ENCODE measurements around the gene UST.
"Not testable (repeated sequence)": the region's sequence is repeated elsewhere in the genome, so short reads cannot be mapped to it uniquely, and the experiment has no call there.

Gene UST

GRCh38 chr6:148765898-148766808 is 19.3 kb downstream of the UST start:
- no peak for DNase-seq (ENCODE audit: low read depth)

DNA sequence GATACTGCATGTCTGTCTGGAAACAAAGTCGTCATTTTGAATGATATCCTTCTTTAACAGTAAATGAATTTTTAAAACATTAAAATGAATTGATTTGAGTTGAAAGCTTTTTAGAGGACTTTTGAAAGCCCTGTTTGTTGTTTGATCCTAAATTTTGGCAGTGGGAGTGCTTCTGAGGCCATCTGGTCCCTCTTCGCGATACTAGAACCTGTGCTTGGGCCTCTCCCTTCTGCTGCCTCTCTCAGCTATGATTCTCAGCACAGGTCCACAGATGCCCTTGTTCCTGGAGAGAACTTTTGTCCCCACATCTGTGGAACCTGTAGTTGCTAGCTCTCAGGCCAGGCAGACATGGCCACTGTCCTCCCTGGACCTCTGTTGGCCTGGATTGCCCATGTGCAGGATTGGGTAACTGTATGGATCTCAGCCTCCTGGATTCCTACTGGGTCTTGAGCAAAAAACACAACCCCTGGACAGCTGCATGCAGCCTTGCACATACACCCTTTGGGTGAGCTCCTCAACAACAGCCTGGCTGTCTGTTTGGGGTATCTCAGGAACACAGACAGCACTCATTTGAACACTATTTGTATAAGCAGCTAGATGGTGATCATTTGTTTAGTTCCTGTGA is 21.9 kb downstream of the UST start:
- DNase-seq (ENCODE audit: low read depth): no peak

- DNase-seq (ENCODE audit: low read depth): no peak
Observed at GRCh38 chr6:148769304-148769968, 22.6 kb downstream of the UST start.

DNA sequence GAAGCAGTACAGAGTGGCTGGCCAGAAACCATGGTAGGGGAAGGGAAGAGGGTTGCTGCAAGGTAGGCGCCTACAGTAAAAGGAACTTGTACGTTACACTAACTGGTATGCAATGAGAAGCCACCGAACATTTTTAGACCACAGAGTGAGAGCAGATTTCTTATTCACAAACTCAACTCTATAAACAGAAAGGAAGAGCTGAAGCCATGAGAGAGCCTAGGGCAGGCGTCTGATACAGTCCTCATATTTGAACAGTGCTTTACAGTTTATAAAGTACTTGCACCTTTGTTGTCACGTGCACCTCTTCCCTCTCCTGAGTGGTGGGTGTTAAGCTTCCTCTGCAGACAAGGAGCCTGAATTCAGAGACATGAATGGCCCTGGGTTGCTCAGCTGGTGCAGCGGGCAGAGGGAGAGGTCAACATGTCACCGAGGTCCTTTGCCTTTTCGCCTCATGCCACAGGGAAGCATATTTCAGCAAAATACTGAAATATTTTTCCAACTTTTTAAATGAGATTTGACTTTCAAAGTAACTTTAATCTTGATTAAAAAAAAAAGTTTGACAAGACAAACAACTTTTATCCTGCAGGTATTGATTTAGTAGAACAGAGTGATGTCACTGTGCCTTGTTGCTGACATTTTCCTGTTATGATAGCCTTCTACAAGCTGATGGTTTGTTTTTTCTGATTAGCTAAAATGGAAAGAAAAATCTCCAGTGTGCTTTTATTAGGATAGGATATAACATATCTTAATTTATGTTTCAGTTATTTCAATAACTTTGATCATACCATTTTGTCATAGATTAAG is 23.8 kb downstream of the UST start:
- no peak for DNase-seq (ENCODE audit: low read depth)

GRCh38 chr6:148771212-148771601 is 24.4 kb downstream of the UST start:
- DNase-seq (ENCODE audit: low read depth): no peak

GRCh38 chr6:148771896-148772554 is 25.2 kb downstream of the UST start:
- DNase-seq (ENCODE audit: low read depth): no peak

- no peak for DNase-seq (ENCODE audit: low read depth)
Observed at GRCh38 chr6:148775161-148775560, 28.3 kb downstream of the UST start.

DNA sequence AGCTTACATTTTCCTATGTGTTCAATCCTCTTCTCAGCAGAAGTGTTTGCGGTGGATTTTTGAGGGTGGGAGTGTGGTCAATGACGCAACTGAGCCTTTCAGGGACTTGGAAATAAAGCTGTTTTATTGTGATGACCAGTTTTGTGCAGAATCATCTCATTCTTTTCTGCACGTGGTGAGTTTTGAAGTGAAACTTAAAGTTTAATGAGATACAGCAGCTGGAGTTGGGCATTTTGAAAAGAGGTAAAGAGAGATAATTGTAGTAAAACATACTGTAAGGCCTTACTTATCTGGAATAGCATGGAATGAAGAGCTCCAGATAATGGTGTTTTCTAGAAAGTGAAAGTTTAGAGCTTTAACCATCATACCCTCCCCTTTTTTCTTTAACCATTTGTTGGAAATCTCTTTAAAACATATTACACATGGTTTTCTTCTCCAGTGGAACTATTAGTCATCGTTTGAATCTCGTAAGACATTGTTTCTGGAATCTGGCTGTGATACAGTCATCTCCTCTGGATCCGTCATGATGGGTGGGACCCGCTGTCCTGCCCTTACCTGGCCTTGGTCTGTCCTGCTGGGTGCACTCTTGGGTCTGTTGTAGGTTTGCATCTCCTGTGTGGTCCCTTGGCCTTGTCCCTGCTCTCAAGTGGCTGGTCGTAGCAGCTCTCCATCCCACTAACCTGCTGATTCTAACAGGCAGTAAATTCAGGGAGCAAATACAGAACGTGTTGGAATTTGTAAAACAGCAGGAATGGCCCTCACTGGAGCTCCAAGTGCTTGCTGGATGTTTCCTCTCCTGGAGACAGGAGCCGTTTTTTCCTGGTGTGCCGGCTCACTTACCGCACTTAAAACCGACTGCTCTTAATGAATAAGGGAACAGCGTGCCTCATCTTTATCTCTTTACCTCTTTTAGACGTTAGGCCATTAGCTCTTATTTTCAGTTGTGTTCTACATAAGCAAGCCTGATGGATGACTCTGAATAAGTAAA is 29.8 kb downstream of the UST start:
- DNase-seq (ENCODE audit: low read depth): no peak

- DNase-seq (ENCODE audit: low read depth): no peak
Observed at GRCh38 chr6:148779142-148779562, 32.3 kb downstream of the UST start.

GRCh38 chr6:148780423-148780822 is 33.6 kb downstream of the UST start:
- DNase-seq (ENCODE audit: low read depth): not testable (repeated sequence)

DNA sequence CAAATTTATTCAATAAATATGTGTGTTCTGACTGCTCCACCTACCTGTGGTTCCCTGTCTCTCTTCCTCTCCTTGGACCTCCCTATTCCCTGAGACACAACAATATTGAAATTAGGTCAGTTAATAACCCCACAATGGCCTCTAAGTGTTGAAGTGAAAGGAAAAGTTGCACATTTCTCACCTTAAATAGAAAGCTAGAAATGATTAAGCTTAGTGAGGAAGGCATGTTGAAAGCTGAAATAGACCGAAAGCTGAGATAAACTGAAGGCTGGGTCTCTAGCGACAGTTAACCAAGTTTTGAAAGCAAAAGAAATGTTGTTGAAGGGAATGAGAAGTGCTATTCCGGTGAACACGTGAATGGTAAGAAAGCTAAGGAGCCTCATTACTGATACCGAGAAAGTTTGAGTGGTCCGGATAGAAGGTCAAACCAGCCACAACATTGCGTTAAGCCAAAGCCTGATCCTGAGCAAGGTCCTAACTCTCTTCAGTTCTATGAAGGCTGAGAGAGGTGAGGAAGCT is 34.1 kb downstream of the UST start:
- no peak for DNase-seq (ENCODE audit: low read depth)

DNA sequence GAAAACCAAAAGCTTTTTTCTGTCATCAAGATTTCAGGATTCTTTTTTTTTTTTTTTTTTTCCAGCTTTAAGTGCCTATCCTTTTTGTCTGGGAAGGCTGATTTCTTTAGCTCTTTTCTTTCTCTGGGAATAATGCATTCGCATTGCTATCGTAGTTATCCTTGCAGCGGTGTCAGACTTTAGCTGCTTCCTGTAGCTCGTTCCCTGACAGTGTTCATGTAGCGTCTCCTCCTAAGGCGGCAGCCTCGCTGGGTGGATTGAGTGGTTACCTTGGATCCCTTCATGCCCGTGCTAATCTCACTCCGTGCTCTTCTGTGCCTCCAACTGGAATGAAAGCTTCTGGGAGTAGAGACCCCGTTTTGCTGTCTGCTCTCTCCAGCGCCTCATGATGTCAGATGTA is 43.1 kb downstream of the UST start:
- DNase-seq (ENCODE audit: low read depth): no peak

- no peak for DNase-seq (ENCODE audit: low read depth)
Observed at GRCh38 chr6:148790404-148790803, 43.6 kb downstream of the UST start.

- no peak for DNase-seq (ENCODE audit: low read depth)
Observed at GRCh38 chr6:148790817-148791216, 44.0 kb downstream of the UST start.

GRCh38 chr6:148791372-148791771 is 44.5 kb downstream of the UST start:
- DNase-seq (ENCODE audit: low read depth): no peak

GRCh38 chr6:148793721-148794120 is 46.9 kb downstream of the UST start:
- DNase-seq (ENCODE audit: low read depth): no peak

- no peak for DNase-seq (ENCODE audit: low read depth)
Observed at GRCh38 chr6:148794797-148795196, 48.0 kb downstream of the UST start.

DNA sequence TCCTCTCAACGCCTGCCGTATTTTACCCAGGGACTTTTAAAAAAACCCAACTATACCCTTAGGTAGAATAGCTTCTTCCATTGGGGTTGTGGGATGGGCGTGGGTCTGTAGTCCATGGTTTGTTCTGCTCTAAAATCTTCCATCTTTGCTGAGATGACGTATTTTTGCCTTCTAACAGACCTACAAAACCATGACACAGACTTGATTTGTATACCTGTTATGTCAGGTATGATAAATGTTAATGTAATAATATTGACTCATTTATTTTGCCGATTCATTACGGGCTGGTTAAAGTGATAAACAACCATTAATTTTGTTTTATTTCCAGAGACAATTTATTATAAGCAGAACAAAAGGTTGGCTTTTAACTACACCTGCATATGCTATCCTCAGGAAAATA is 48.7 kb downstream of the UST start:
- no peak for DNase-seq (ENCODE audit: low read depth)

- DNase-seq (ENCODE audit: low read depth): no peak
Observed at GRCh38 chr6:148799647-148800046, 52.8 kb downstream of the UST start.

- DNase-seq (ENCODE audit: low read depth): no peak
Observed at GRCh38 chr6:148800536-148800935, 53.7 kb downstream of the UST start.

Data from stimulated activated CD8-positive, alpha-beta memory T cell treated with anti-CD3 and anti-CD28 coated beads, Interleukin-15, amount 100 ng/mL, for 24 hours (primary cell).